ENCODE measurements around the gene IL18R1. TPM values are rescaled to one million over a fixed set of nuclear protein-coding genes. Genes with fewer than 3 reads are reported as not detected.

Gene IL18R1
- polyA plus RNA-seq, 1 donor (not counting 4 experiments of a cell fraction or from before 2014, with no cell fraction given) = 1.7 TPM

DNA sequence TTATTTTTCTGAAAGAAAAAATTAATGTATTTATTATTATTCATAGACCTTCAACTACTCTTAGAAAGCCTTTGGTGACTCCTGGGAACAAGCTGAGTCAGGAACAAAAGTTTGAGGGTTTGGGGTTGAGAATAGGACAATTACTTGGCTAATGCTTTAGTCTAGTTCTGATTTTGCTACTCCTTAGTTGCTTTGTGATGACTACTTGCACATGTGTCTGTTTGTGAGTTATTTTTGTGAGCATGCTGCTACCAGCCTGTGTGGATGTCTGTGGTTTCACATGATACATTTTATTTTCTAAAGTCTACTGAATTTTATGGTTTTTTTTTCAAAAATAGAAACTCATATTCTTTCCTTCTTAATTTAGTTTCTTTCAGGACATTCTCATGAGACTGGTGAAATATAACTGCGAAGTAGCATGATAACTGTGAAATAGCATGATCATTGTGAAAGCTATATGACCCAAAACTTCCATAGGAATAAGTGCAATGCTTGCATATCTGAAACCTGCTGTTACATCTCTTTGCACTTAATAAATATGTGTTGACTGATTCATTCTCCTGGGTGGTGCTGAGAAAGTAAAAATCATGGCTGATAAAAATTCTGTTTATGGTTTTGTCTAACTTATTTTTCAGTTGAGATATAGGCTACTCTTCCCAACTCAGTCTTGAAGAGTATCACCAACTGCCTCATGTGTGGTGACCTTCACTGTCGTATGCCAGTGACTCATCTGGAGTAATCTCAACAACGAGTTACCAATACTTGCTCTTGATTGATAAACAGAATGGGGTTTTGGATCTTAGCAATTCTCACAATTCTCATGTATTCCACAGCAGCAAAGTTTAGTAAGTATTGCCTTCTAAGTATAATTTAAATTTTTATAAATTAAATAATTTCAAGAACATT is 17.9 kb upstream of the IL18R1 start:
- DNase-seq (ENCODE audit: low read depth, low spot score) (no peak), FAIRE-seq (no peak)
- Histone ChIP-seq H4K20me1 (ENCODE audit: control insufficient read depth, extremely low read depth, insufficient read depth, low read length) (no peaks in the 10 kb centered on the region), H3K9me3 (ENCODE audit: control insufficient read depth, low read depth, low read length) (no peaks in the 10 kb centered on the region), H3K36me3 (ENCODE audit: control insufficient read depth in 2 of 2, extremely low read depth in 1 of 2, insufficient read depth in 2 of 2, low read length in 2 of 2) (no peaks in the 10 kb centered on the region), H3K4me2 (ENCODE audit: control insufficient read depth, extremely low read depth, insufficient read depth, low read depth, low read length) (peak overlapping the region; percentile 91), H3K4me1 (ENCODE audit: control insufficient read depth, extremely low read depth, insufficient read depth, low read length) (peaks cover 21% of the 10 kb centered on the region), H3K9ac (ENCODE audit: control insufficient read depth, extremely low read depth, insufficient read depth, low read length) (no peak overlapping the region), H3K27ac (ENCODE audit: control insufficient read depth, insufficient read depth, low read length) (peak overlapping the region; percentile 88), H3K9me1 (ENCODE audit: control insufficient read depth, extremely low read depth, insufficient read depth, low read length) (no peaks in the 10 kb centered on the region), H3K27me3 (ENCODE audit: control insufficient read depth, extremely low read depth, insufficient read depth, low read length) (no peaks in the 10 kb centered on the region), H2AFZ (ENCODE audit: control insufficient read depth, low read length) (no peak overlapping the region), H3K4me3 (ENCODE audit: control insufficient read depth in 2 of 3, extremely low read depth in 1 of 3, insufficient read depth in 2 of 3, low read depth in 1 of 3, low read length in 3 of 3) (peak overlapping the region in 1 of 3 experiments; percentile 25), H3K79me2 (ENCODE audit: control insufficient read depth, insufficient read depth, low read length) (no peaks in the 10 kb centered on the region)
- dilution Hi-C loops (cut with MboI; ENCODE audit: extremely low pct_ligation_motif_present, low sequenced_read_pairs) = no loop called here
- TF ChIP-seq, protein P1, sequence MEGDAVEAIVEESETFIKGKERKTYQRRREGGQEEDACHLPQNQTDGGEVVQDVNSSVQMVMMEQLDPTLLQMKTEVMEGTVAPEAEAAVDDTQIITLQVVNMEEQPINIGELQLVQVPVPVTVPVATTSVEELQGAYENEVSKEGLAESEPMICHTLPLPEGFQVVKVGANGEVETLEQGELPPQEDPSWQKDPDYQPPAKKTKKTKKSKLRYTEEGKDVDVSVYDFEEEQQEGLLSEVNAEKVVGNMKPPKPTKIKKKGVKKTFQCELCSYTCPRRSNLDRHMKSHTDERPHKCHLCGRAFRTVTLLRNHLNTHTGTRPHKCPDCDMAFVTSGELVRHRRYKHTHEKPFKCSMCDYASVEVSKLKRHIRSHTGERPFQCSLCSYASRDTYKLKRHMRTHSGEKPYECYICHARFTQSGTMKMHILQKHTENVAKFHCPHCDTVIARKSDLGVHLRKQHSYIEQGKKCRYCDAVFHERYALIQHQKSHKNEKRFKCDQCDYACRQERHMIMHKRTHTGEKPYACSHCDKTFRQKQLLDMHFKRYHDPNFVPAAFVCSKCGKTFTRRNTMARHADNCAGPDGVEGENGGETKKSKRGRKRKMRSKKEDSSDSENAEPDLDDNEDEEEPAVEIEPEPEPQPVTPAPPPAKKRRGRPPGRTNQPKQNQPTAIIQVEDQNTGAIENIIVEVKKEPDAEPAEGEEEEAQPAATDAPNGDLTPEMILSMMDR (optimal IDR thresholded peaks at IDR 0.05 in 1 of 3, IDR thresholded peaks at IDR 0.05 in 1 of 3, conservative IDR thresholded peaks at IDR 0.05 in 1 of 3; ENCODE audit: extremely low read depth in 1 of 3, insufficient read depth in 2 of 3, low read length in 3 of 3) = no peak
- TF ChIP-seq EZH2 (IDR thresholded peaks at IDR 0.05; ENCODE audit: low read length) = no peak

- Histone ChIP-seq H3K4me1 (ENCODE audit: control insufficient read depth, extremely low read depth, insufficient read depth, low read length) (peaks cover 21% of the 10 kb centered on the region), H3K9me3 (ENCODE audit: control insufficient read depth, low read depth, low read length) (no peaks in the 10 kb centered on the region), H3K36me3 (ENCODE audit: control insufficient read depth in 2 of 2, extremely low read depth in 1 of 2, insufficient read depth in 2 of 2, low read length in 2 of 2) (no peaks in the 10 kb centered on the region), H2AFZ (ENCODE audit: control insufficient read depth, low read length) (no peak overlapping the region), H3K9ac (ENCODE audit: control insufficient read depth, extremely low read depth, insufficient read depth, low read length) (no peak overlapping the region), H3K4me2 (ENCODE audit: control insufficient read depth, extremely low read depth, insufficient read depth, low read depth, low read length) (no peak overlapping the region), H4K20me1 (ENCODE audit: control insufficient read depth, extremely low read depth, insufficient read depth, low read length) (no peaks in the 10 kb centered on the region), H3K9me1 (ENCODE audit: control insufficient read depth, extremely low read depth, insufficient read depth, low read length) (no peaks in the 10 kb centered on the region), H3K27me3 (ENCODE audit: control insufficient read depth, extremely low read depth, insufficient read depth, low read length) (no peaks in the 10 kb centered on the region), H3K27ac (ENCODE audit: control insufficient read depth, insufficient read depth, low read length) (no peak overlapping the region), H3K79me2 (ENCODE audit: control insufficient read depth, insufficient read depth, low read length) (no peaks in the 10 kb centered on the region), H3K4me3 (ENCODE audit: control insufficient read depth in 2 of 3, extremely low read depth in 1 of 3, insufficient read depth in 2 of 3, low read depth in 1 of 3, low read length in 3 of 3) (no peak overlapping the region)
- dilution Hi-C loops (cut with MboI; ENCODE audit: extremely low pct_ligation_motif_present, low sequenced_read_pairs) = no loop called here
- DNase-seq (ENCODE audit: low read depth, low spot score) (no peak), FAIRE-seq (no peak)
- TF ChIP-seq, protein P1 (optimal IDR thresholded peaks at IDR 0.05 in 1 of 3, IDR thresholded peaks at IDR 0.05 in 1 of 3, conservative IDR thresholded peaks at IDR 0.05 in 1 of 3; ENCODE audit: extremely low read depth in 1 of 3, insufficient read depth in 2 of 3, low read length in 3 of 3) = no peak
- TF ChIP-seq EZH2 (IDR thresholded peaks at IDR 0.05; ENCODE audit: low read length) = no peak
Observed at GRCh38 chr2:102340778-102341177, 14.8 kb upstream of the IL18R1 start.
